Measurements from ENCODE around the gene KCNJ6. TPM values are rescaled to one million over a fixed set of nuclear protein-coding genes. Genes with fewer than 3 reads are reported as not detected.

The KCNJ6 gene
- total RNA-seq, 1 donor from 2014 or later, result not detected

GRCh38 chr21:37742115-37742514, 174.1 kb downstream of the KCNJ6 start:
- no peak for TF ChIP-seq POLR2A (IDR thresholded peaks at IDR 0.05)
- no peak for TF ChIP-seq CTCF (IDR thresholded peaks at IDR 0.05)
- TF ChIP-seq POLR2AphosphoS5 (IDR thresholded peaks at IDR 0.05; ENCODE audit: insufficient read depth in 1 of 2, low read depth in 1 of 2), result no peak
- H3K36me3 ChIP-seq, result no peaks in the 10 kb centered on the region
- H3K9me3 ChIP-seq, result no peaks in the 10 kb centered on the region
- H3K4me1 ChIP-seq, result no peaks in the 10 kb centered on the region
- intact Hi-C loops (cut with DNase I), result no loop called here
- no peak overlapping the region for H3K27ac ChIP-seq
- DNase-seq (ENCODE audit: extremely low spot score in 2 of 2), result no peak
- H3K27me3 ChIP-seq, result no peaks in the 10 kb centered on the region
- no peak overlapping the region for H3K4me3 ChIP-seq

GRCh38 chr21:37737996-37738395, 178.3 kb downstream of the KCNJ6 start:
- no peak for TF ChIP-seq CTCF (IDR thresholded peaks at IDR 0.05)
- TF ChIP-seq POLR2AphosphoS5 (IDR thresholded peaks at IDR 0.05; ENCODE audit: insufficient read depth in 1 of 2, low read depth in 1 of 2), result no peak
- no peak for TF ChIP-seq POLR2A (IDR thresholded peaks at IDR 0.05)
- no peaks in the 10 kb centered on the region for H3K9me3 ChIP-seq
- DNase-seq (ENCODE audit: extremely low spot score in 2 of 2), result no peak
- H3K27me3 ChIP-seq, result no peaks in the 10 kb centered on the region
- no peak overlapping the region for H3K4me3 ChIP-seq
- intact Hi-C loops (cut with DNase I), result no loop called here
- H3K4me1 ChIP-seq, result no peaks in the 10 kb centered on the region
- H3K36me3 ChIP-seq, result no peaks in the 10 kb centered on the region
- no peak overlapping the region for H3K27ac ChIP-seq

GRCh38 chr21:37737507-37737906, 178.8 kb downstream of the KCNJ6 start:
- no peaks in the 10 kb centered on the region for H3K27me3 ChIP-seq
- H3K4me3 ChIP-seq, result no peak overlapping the region
- H3K4me1 ChIP-seq, result no peaks in the 10 kb centered on the region
- H3K36me3 ChIP-seq, result no peaks in the 10 kb centered on the region
- TF ChIP-seq POLR2A (IDR thresholded peaks at IDR 0.05), result no peak
- TF ChIP-seq POLR2AphosphoS5 (IDR thresholded peaks at IDR 0.05; ENCODE audit: insufficient read depth in 1 of 2, low read depth in 1 of 2), result no peak
- TF ChIP-seq CTCF (IDR thresholded peaks at IDR 0.05), result no peak
- intact Hi-C loops (cut with DNase I), result no loop called here
- no peak for DNase-seq (ENCODE audit: extremely low spot score in 2 of 2)
- no peak overlapping the region for H3K27ac ChIP-seq
- no peaks in the 10 kb centered on the region for H3K9me3 ChIP-seq

- intact Hi-C loops (cut with DNase I), result no loop called here
- Histone ChIP-seq H3K4me1 (no peaks in the 10 kb centered on the region), H3K36me3 (no peaks in the 10 kb centered on the region), H3K9me3 (no peaks in the 10 kb centered on the region), H3K27me3 (no peaks in the 10 kb centered on the region), H3K4me3 (no peak overlapping the region), H3K27ac (no peak overlapping the region)
- TF ChIP-seq POLR2A (IDR thresholded peaks at IDR 0.05), result no peak
- no peak for TF ChIP-seq CTCF (IDR thresholded peaks at IDR 0.05)
- TF ChIP-seq POLR2AphosphoS5 (IDR thresholded peaks at IDR 0.05; ENCODE audit: insufficient read depth in 1 of 2, low read depth in 1 of 2), result no peak
- DNase-seq (ENCODE audit: extremely low spot score in 2 of 2), result no peak
Measured at GRCh38 chr21:37734846-37735245, 181.4 kb downstream of the KCNJ6 start.

GRCh38 chr21:37732927-37733326, 183.3 kb downstream of the KCNJ6 start:
- H3K36me3 ChIP-seq, result no peaks in the 10 kb centered on the region
- no peaks in the 10 kb centered on the region for H3K27me3 ChIP-seq
- no peaks in the 10 kb centered on the region for H3K4me1 ChIP-seq
- no peak for TF ChIP-seq POLR2AphosphoS5 (IDR thresholded peaks at IDR 0.05; ENCODE audit: insufficient read depth in 1 of 2, low read depth in 1 of 2)
- no peak for TF ChIP-seq CTCF (IDR thresholded peaks at IDR 0.05)
- intact Hi-C loops (cut with DNase I), result no loop called here
- no peak overlapping the region for H3K4me3 ChIP-seq
- H3K27ac ChIP-seq, result no peak overlapping the region
- no peaks in the 10 kb centered on the region for H3K9me3 ChIP-seq
- DNase-seq (ENCODE audit: extremely low spot score in 2 of 2), result no peak
